Measurements from ENCODE around the gene RPH3AL.

DNA sequence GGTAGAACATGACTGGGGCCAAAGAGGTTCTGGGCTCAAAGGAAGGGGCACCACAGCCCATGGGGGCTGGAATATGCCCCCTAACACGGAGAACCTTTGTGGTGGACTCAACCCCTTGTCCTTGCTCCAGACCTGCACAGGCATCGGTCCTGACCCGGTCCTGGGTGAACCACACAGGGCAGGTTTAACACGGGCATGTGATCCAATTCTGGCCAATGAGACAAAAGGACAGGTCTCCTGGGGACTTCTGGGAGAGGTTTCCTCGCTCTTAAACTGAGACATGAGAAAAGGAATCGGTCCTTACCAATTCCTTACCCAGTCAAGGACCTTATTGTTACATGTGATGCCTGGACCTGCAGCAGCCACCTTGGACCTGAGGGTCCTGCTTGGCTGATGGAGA, 174.8 kb downstream of the RPH3AL start:
- TF ChIP-seq, protein P1, sequence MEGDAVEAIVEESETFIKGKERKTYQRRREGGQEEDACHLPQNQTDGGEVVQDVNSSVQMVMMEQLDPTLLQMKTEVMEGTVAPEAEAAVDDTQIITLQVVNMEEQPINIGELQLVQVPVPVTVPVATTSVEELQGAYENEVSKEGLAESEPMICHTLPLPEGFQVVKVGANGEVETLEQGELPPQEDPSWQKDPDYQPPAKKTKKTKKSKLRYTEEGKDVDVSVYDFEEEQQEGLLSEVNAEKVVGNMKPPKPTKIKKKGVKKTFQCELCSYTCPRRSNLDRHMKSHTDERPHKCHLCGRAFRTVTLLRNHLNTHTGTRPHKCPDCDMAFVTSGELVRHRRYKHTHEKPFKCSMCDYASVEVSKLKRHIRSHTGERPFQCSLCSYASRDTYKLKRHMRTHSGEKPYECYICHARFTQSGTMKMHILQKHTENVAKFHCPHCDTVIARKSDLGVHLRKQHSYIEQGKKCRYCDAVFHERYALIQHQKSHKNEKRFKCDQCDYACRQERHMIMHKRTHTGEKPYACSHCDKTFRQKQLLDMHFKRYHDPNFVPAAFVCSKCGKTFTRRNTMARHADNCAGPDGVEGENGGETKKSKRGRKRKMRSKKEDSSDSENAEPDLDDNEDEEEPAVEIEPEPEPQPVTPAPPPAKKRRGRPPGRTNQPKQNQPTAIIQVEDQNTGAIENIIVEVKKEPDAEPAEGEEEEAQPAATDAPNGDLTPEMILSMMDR (IDR thresholded peaks at IDR 0.05): no peak
- no peak for TF ChIP-seq POLR2A (IDR thresholded peaks at IDR 0.05)
